K562 (cell line): ENCODE data around the gene INO80. TPM values are rescaled to one million over a fixed set of nuclear protein-coding genes. Genes with fewer than 3 reads are reported as not detected.

Experiments used
- FOXA3 ChIP-seq, 2 experiments: fragments of 450-650 bp in 1 of 2; sonication (generic) in 1 of 2; formaldehyde crosslinking; IDR thresholded peaks in 1 of 2; conservative IDR thresholded peaks in 1 of 2; 2 replicates each; pipeline versions ENCODE4 v1.4.0 to v1.8.0; 2020 to 2022; ENCODE audit warnings: mild to moderate bottlenecking in 2 of 2, missing genetic modification reagents in 1 of 2
- FOXK1 ChIP-seq: sonication (generic); formaldehyde crosslinking; IDR thresholded peaks from 2 replicates; pipeline ENCODE4 v1.8.0; 2022; ENCODE audit warnings: missing genetic modification reagents, mild to moderate bottlenecking, borderline replicate concordance
- MCM5 ChIP-seq: fragments of 450-650 bp; IDR thresholded peaks from 2 replicates; pipeline ENCODE4 v1.6.1; 2016; ENCODE audit warnings: low read depth
- MECOM ChIP-seq: fragments of 250-450 bp; sonication (Bioruptor Pico); IDR thresholded peaks from 2 replicates; pipeline ENCODE4 v1.8.0; 2022; ENCODE audit warnings: inconsistent platforms
- MGA ChIP-seq: fragments of 450-650 bp; IDR thresholded peaks from 2 replicates; pipeline ENCODE4 v1.6.1; 2016; ENCODE audit warnings: mild to moderate bottlenecking, moderate library complexity
- POLR2G ChIP-seq: fragments of 200-400 bp; formaldehyde crosslinking; IDR thresholded peaks from 2 replicates; pipeline ENCODE4 v1.6.1; 2017; ENCODE audit warnings: low read depth, mild to moderate bottlenecking, antibody characterized with exemption, low read length, moderate library complexity
- PTTG1 ChIP-seq: fragments of 450-650 bp; IDR thresholded peaks from 2 replicates; pipeline ENCODE4 v1.6.1; 2016; ENCODE audit warnings: low read depth, mild to moderate bottlenecking, missing genetic modification characterization, missing compliant biosample characterization
- SMAD4 ChIP-seq: fragments of 250-450 bp; sonication (Bioruptor Pico); conservative IDR thresholded peaks from 2 replicates; pipeline ENCODE4 v1.8.0; 2021; ENCODE audit warnings: inconsistent platforms, mild to moderate bottlenecking, moderate library complexity
- SRF ChIP-seq, 2 experiments: fragments of 250-450, 450-650 bp in 1 of 2; sonication (Bioruptor Pico) in 1 of 2; sonication (generic) in 1 of 2; formaldehyde crosslinking; IDR thresholded peaks; 2 replicates each; pipeline versions ENCODE4 v1.5.0 to v1.5.1; 2020 to 2022; ENCODE audit warnings: mild to moderate bottlenecking in 1 of 2, missing genetic modification reagents in 1 of 2
- ZBED1 ChIP-seq: IDR thresholded peaks from 2 replicates; pipeline ENCODE4 v1.6.1; 2014
- ZBTB12 ChIP-seq: fragments of 250-450 bp; sonication (Bioruptor Pico); IDR thresholded peaks from 2 replicates; pipeline ENCODE4 v1.4.0; 2020
- ZNF23 ChIP-seq: fragments of 250-450 bp; sonication (Bioruptor Pico); IDR thresholded peaks from 2 replicates; pipeline ENCODE4 v1.4.0; 2020; ENCODE audit warnings: mild to moderate bottlenecking
- polyA plus RNA-seq, 8 experiments: library from polyadenylated mRNA; depleted of rRNA in 4 of 8; stranded (reverse) in 5 of 8; unstranded in 3 of 8; fragments of >200 nt; fragmentation: Nextera tagmentation in 2 of 8; fragmentation: Illumina TruSeq in 1 of 8; extraction: Ambion mirVana in 2 of 8; extraction: Trizol in 1 of 8; gene quantifications; 2 replicates each; pipeline versions ENCODE4 v1.2.1 to v1.2.3, GENCODE V29; 2011 to 2014; ENCODE audit warnings: inconsistent platforms in 1 of 8, missing spikeins in 1 of 8
- total RNA-seq, 7 experiments: library from RNA; depleted of rRNA in 6 of 7; stranded (reverse); fragments of >200 nt in 6 of 7; fragmentation: Illumina TruSeq in 2 of 7; extraction: Trizol in 2 of 7; gene quantifications; 2 replicates each; pipeline versions ENCODE4 v1.2.1 to v1.2.3, GENCODE V29; 2011 to 2021; ENCODE audit warnings: low replicate concordance in 1 of 7

Gene INO80
- total and polyA plus RNA-seq, 9 of the 15 experiments (the other 6 are each of a cell fraction or from before 2014, with no cell fraction given) = 1.1 to 25.7 (median 19.9) TPM

GRCh38 chr15:40952301-40952900 is 163.7 kb downstream of the INO80 start (continued):
- TF ChIP-seq FOXA3 (CRISPR knock-in tag; conservative IDR thresholded peaks at IDR 0.05 in 1 of 2, IDR thresholded peaks at IDR 0.05 in 1 of 2) = no peak
- TF ChIP-seq ZBTB12 = no peak
- 0 out of 4 replicates have a peak, but pooled peaks of 1 of the 2 experiments have one; percentile 38 for TF ChIP-seq SRF (CRISPR knock-in tag; IDR thresholded peaks at IDR 0.05)
- no peak for TF ChIP-seq FOXK1 (CRISPR knock-in tag)
- TF ChIP-seq POLR2G = no peak
- TF ChIP-seq MGA = peak; percentile 72; the same call in 1 of the 2 replicates
- TF ChIP-seq MCM5 = no peak
- TF ChIP-seq SMAD4 (CRISPR knock-in tag) = no peak
- no peak for TF ChIP-seq PTTG1
- no peak for TF ChIP-seq MECOM (CRISPR knock-in tag)
- TF ChIP-seq ZNF23 (CRISPR knock-in tag) = no peak
- TF ChIP-seq ZBED1 = no peak
- TF ChIP-seq, all 486 proteins: peak for 6
